ENCODE measurements around the gene USP46.

Gene USP46

GRCh38 chr4:52574036-52574435 is 85.1 kb downstream of the USP46 start:
- Histone ChIP-seq H3K9ac (ENCODE audit: low read depth, low read length, poor library complexity, severe bottlenecking) (no peak overlapping the region), H3K4me1 (ENCODE audit: insufficient read depth, low read length, poor library complexity, severe bottlenecking) (no peaks in the 10 kb centered on the region), H2AFZ (ENCODE audit: low read length) (no peak overlapping the region), H3K9me2 (replicated peaks; ENCODE audit: low read depth, low read length) (no peaks in the 10 kb centered on the region), H4K20me1 (ENCODE audit: insufficient read depth, low read length, poor library complexity, severe bottlenecking) (no peaks in the 10 kb centered on the region), H3K36me3 (ENCODE audit: insufficient read depth, low read length) (no peaks in the 10 kb centered on the region), H3K27me3 (ENCODE audit: insufficient read depth, low read length, poor library complexity, severe bottlenecking) (no peaks in the 10 kb centered on the region), H3K79me2 (ENCODE audit: insufficient read depth, low read length) (no peaks in the 10 kb centered on the region), H3K4me3 (ENCODE audit: low read length, poor library complexity, severe bottlenecking) (no peak overlapping the region), H3F3A (ENCODE audit: low read depth) (no peaks in the 10 kb centered on the region), H3K4me2 (ENCODE audit: low read depth, low read length, poor library complexity, severe bottlenecking) (no peak overlapping the region), H3K9me3 (ENCODE audit: insufficient read depth, low read depth, low read length) (no peaks in the 10 kb centered on the region)
- TF ChIP-seq EZH2phosphoT487 (IDR thresholded peaks at IDR 0.05; ENCODE audit: borderline replicate concordance) (no peak), CTCF (conservative IDR thresholded peaks at IDR 0.05; ENCODE audit: low read length) (no peak)

GRCh38 chr4:52573551-52573950 is 85.5 kb downstream of the USP46 start:
- Histone ChIP-seq H3F3A (ENCODE audit: low read depth) (no peaks in the 10 kb centered on the region), H3K9me2 (replicated peaks; ENCODE audit: low read depth, low read length) (no peaks in the 10 kb centered on the region), H2AFZ (ENCODE audit: low read length) (no peak overlapping the region), H3K27me3 (ENCODE audit: insufficient read depth, low read length, poor library complexity, severe bottlenecking) (no peaks in the 10 kb centered on the region), H3K79me2 (ENCODE audit: insufficient read depth, low read length) (no peaks in the 10 kb centered on the region), H3K4me3 (ENCODE audit: low read length, poor library complexity, severe bottlenecking) (no peak overlapping the region), H4K20me1 (ENCODE audit: insufficient read depth, low read length, poor library complexity, severe bottlenecking) (no peaks in the 10 kb centered on the region), H3K9me3 (ENCODE audit: insufficient read depth, low read depth, low read length) (no peaks in the 10 kb centered on the region), H3K9ac (ENCODE audit: low read depth, low read length, poor library complexity, severe bottlenecking) (no peak overlapping the region), H3K36me3 (ENCODE audit: insufficient read depth, low read length) (no peaks in the 10 kb centered on the region), H3K4me1 (ENCODE audit: insufficient read depth, low read length, poor library complexity, severe bottlenecking) (no peaks in the 10 kb centered on the region), H3K4me2 (ENCODE audit: low read depth, low read length, poor library complexity, severe bottlenecking) (no peak overlapping the region)
- TF ChIP-seq EZH2phosphoT487 (IDR thresholded peaks at IDR 0.05; ENCODE audit: borderline replicate concordance) = no peak
- no peak for TF ChIP-seq CTCF (conservative IDR thresholded peaks at IDR 0.05; ENCODE audit: low read length)

- no peaks in the 10 kb centered on the region for H3K4me1 ChIP-seq (ENCODE audit: insufficient read depth, low read length, poor library complexity, severe bottlenecking)
- no peaks in the 10 kb centered on the region for H3K79me2 ChIP-seq (ENCODE audit: insufficient read depth, low read length)
- no peaks in the 10 kb centered on the region for H3K27me3 ChIP-seq (ENCODE audit: insufficient read depth, low read length, poor library complexity, severe bottlenecking)
- no peaks in the 10 kb centered on the region for H3K9me2 ChIP-seq (replicated peaks; ENCODE audit: low read depth, low read length)
- H3K9ac ChIP-seq (ENCODE audit: low read depth, low read length, poor library complexity, severe bottlenecking) = no peak overlapping the region
- no peak overlapping the region for H3K4me3 ChIP-seq (ENCODE audit: low read length, poor library complexity, severe bottlenecking)
- TF ChIP-seq CTCF (conservative IDR thresholded peaks at IDR 0.05; ENCODE audit: low read length) (no peak), EZH2phosphoT487 (IDR thresholded peaks at IDR 0.05; ENCODE audit: borderline replicate concordance) (no peak)
- no peaks in the 10 kb centered on the region for H3F3A ChIP-seq (ENCODE audit: low read depth)
- H2AFZ ChIP-seq (ENCODE audit: low read length) = no peak overlapping the region
- no peak overlapping the region for H3K4me2 ChIP-seq (ENCODE audit: low read depth, low read length, poor library complexity, severe bottlenecking)
- no peaks in the 10 kb centered on the region for H3K36me3 ChIP-seq (ENCODE audit: insufficient read depth, low read length)
- no peaks in the 10 kb centered on the region for H4K20me1 ChIP-seq (ENCODE audit: insufficient read depth, low read length, poor library complexity, severe bottlenecking)
- no peaks in the 10 kb centered on the region for H3K9me3 ChIP-seq (ENCODE audit: insufficient read depth, low read depth, low read length)
Measured at GRCh38 chr4:52572936-52573485, 86.1 kb downstream of the USP46 start.
